GM19324 (cell line): ENCODE results near the gene DMRT3.

Experiments
- ATAC-seq: cut with Tn5 transposase; IDR thresholded peaks from one replicate; pipeline ENCODE4 v1.9.1; 2021; ENCODE audit warnings: mild to moderate bottlenecking, moderate library complexity; ENCODE audit not compliant: unreplicated experiment, low FRiP score

DMRT3 gene

GRCh38 chr9:970151-970996, 6.1 kb upstream of the DMRT3 start:
- ATAC-seq, result no peak

GRCh38 chr9:971901-972500, 4.5 kb upstream of the DMRT3 start:
- ATAC-seq, result no peak

GRCh38 chr9:972501-973294, 3.8 kb upstream of the DMRT3 start:
- no peak for ATAC-seq

DNA sequence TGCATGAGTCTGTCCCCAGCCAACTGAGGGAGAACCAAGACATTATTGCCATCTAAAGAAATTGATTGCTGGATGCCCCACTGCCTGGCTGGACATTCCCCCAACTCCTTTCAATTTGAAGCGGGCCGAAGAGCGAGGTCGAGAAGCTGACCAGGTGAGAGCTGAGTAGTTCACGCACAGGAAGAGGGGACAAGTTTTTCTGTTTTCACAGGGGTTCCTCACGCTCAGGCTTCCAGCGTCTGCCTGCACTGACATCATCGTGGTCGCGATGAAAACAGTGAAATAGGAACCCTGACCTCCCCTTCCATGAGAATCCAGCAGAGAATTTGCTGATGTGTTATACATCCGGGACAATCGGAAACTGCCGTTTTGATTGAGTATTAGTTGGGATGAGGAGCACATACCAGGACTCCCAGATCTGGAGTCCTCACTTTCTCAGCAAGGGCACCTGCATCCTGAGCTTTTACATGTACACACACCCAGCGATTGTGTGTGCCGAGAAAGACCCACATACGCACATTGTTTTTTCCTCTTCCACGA, 3.1 kb upstream of the DMRT3 start:
- no peak for ATAC-seq

DNA sequence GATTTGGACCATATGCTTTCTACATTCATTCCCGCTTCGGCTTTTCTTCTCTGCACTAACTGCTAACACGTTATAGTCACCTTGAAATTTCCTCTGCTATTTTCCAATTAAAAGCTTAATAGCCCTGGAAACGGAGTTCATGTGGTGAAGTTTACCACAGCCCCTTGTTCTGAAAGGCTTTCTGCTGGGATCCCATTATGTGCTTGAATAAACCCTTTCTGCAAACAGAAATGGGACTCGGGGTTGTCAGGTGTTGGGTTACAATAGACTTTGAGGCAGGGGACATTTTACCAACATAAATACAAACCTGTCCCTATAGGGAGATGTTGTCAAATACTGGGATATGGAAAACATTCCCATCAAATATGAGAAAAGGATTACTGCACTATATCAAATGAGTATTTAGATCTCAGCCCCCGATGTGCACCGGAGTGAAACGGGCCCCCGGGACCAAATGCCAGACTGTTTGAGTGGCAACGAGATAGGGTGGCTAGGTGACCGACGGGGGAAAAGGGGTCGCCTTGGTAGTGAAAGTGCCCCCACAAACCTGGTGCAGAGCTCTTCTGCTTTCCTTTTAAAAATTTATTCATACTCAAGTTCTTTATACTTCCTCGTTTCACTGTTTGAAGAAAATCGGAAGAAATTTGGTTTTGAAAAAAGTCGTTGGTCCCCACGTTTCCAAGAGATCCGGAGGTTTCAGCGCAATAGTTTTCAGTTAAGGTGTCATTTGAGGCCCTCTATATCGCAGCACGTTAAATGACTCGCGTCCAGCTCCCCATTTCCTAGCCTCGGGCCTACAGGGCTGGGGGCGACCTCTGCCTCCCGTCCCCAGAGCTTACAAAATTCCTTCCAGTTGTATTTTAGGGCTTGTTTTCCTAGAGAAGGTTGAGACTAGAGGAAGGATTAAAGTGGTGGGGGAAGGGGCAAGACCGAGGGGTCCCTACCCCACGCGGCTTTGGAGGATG, 2.1 kb upstream of the DMRT3 start:
- ATAC-seq, result no peak

DNA sequence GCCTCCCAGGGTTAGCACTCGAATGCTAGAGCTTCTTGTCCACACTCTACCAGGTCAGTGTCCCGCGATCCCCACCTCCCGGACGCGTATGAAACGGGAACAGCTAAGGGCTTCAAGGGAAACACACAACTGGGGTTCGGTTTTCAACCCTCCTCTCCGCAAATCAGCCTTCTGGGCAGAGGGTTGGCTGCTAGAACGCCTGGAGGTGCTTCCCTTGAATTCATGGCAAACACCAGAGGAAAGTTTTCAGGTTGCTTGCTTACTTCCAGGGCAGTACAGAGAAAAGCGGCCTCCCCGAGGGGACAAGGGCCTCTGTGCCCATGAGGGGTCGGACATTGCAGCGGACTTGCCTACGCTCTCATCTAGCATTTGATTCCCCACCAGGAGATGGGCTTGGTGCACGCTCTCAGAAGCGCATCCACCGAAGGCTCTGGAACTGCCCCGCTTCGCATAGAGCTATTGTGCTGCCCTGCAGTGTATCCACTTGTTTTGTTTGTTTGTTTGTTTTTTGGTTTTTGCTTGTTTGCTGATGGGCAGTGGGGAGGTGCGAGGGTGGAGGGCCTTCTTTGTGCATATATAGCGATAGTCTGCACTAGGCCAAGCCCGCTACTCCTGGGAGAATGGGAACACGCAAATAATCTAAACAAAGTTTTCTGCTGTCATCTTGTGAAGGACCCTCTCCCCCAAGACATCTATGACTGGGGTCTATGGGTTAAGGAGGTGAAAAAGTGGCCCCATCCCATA, 1.3 kb upstream of the DMRT3 start:
- ATAC-seq, result no peak

DNA sequence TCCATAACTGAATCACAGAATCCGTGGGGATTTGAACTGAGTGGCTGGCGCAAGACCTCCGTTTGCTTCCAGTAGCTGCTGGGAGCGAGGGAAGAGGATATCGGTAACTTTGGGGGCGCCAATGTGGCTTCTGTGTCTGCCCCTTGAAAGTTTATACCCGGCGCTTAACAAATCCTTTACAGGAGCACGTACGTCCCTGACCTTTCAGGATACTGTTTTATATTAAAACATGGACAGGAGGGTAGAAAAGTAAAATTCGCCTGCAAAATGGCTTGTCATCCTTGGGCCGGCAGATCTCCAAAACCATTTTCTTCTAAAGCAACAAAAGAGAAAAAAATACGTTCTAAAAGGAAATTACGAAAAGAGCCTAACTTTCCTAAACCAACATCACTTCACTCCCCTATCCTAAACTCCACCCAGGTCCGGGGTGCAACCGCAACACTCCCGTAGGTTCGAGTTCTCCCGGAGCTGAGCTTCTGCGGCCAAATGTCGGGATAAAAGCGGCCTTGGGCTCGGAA, 656 bp upstream of the DMRT3 start:
- ATAC-seq, result no peak

DNA sequence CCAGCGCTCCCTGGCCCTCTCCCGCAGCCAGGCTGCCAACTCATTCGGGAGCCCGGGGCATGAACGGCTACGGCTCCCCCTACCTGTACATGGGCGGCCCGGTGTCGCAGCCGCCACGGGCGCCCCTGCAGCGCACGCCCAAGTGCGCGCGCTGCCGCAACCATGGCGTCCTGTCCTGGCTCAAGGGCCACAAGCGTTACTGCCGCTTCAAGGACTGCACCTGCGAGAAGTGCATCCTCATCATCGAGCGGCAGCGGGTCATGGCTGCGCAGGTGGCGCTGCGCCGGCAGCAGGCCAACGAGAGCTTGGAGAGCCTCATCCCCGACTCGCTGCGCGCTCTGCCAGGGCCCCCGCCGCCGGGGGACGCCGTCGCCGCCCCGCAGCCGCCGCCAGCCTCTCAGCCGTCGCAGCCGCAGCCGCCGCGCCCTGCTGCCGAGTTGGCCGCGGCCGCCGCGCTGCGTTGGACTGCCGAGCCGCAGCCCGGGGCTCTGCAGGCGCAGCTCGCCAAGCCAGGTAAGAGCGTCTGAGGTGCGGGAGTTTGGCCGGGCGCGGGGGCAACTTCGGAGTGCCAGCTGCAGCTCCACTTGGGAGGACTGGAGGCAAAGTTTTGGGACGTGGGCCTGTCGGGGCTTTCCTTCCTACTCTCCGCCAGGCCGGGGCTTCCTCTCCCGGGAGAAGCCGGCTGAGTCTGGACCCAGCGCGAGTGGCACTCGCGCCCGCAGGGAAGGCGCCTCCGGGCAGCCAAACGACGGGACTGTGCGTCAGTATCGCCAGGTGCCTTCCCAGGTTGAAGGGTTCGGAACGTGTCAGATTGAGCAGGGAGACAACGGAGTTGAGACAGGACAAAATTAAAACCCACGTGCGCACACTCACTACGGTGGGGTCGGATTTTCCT, 735 bp downstream of the DMRT3 start:
- ATAC-seq, result no peak

DNA sequence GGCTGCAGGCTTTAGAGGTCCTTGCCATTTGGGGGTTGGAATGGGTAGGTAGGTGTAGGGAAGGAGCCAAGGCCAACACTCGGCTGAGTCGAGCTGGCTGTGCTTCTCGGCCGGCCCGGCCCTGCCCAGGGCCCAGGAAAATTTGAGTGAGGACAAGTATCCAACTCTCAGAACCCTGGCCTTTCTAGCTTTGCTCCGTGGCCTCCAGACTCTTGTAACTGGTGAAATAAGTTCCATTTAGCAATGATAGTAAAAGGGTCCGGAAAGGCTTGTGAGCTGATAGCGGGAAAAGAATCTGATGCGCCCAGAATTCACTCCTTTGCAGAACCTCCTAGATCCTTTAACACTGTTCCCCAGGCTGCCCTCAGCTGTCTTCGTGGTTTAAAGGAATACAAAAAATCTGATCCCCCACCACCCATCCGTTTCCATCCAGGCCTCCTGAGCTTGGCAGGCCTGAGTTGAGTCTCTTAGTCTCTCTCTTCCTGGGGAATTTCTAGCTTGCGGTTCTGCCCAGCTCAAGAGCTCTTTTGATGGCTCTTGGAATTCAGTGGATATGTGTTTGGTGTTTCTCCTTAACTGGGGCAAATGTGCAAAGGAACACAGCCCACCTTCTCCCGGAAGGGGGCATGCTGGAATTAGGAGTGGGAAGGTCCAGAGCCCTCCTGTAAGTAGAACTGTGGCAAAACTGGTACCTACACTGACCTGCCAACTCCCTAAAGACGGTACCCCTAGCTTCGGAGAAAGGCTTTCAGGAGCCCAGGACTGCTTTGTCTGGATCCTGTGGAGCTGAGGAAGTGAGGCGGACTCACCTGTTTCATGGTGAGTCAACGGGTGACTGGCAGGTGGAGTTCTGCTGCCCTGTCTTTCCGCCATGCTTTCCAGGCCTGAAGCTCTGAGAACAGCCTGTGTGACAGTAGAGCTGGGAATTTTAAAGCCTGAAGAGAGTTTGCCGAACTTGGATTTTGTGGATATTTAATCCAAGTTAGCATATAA, 1.7 kb downstream of the DMRT3 start:
- no peak for ATAC-seq

DNA sequence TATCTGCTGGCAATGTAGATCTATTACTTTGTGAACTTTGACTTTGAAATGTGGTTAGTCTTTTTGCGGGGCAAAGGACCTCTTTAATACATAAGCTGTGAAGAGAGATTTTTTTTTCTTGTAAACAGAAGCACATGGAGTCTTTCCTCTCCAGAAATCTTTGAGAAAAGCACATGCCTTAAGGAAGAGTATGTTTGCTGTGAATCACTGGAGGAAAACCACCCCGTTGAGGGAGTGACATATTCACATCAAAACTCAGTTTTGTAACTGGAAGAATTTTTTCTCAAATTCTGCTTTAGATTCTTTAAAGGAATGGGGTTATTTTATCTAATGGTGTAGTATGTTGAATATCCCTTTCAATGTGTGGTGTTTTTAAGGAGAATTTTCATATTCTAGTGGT, 3.5 kb downstream of the DMRT3 start:
- no peak for ATAC-seq

DNA sequence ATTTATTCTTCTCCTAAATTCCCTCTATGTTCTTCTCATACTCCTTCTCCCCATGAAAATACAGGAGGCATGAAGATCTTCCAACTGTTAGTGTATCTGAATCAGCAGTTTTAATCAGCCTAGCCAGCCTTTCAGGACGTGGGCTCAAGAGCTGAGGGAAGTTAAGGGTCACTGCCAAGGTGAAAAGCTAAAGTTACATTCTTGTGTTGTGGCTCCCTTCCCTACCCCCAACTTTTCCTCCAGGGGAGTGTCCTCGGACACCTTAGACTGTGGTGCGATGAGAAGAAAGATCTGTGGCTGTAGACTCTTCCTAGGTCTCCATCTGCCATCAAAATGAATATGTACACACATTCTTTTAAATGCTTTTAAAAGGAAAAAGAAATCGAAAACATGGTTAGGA, 4.2 kb downstream of the DMRT3 start:
- ATAC-seq, result no peak

GRCh38 chr9:981491-981898, 5.0 kb downstream of the DMRT3 start:
- no peak for ATAC-seq

GRCh38 chr9:982394-983230, 6.2 kb downstream of the DMRT3 start:
- ATAC-seq, result no peak

DNA sequence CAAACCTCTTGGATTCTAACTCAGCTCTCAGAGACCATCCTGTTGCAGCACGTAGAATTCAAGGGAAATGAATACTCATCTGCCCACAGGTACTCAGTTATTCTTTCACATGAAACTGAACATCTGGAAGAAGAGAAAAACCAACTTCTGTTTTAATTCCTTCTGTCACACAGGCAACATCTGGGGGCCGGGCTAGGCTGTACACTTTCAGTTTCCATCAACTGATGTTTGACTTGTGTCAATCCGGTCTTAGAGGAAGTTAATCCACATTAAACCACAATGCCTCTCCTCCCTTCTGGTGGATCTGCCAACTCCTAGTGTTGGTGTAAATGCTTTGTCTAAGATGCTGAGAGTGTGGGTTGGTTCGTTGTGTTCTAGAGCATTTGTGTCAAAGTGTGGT, 17.6 kb downstream of the DMRT3 start:
- ATAC-seq, result no peak

- ATAC-seq, result no peak
Measured at GRCh38 chr9:995192-995591, 18.7 kb downstream of the DMRT3 start.

- ATAC-seq, result no peak
Measured at GRCh38 chr9:995781-996180, 19.3 kb downstream of the DMRT3 start.
